Measurements from ENCODE around the gene MTMR10. TPM values are rescaled to one million over a fixed set of nuclear protein-coding genes. Genes with fewer than 3 reads are reported as not detected.

The MTMR10 gene
- total RNA-seq, 6 donors from 2014 or later: 28.6 to 48.7 (median 36.8) TPM

- ATAC-seq (ENCODE audit: low FRiP score in 2 of 2): peak in 1 of 2 donors; percentile 36
These were observed 12.8 kb upstream of the MTMR10 start for GRCh38 chr15:31004220-31004733.

GRCh38 chr15:31001702-31002101 lies 10.3 kb upstream of the MTMR10 start:
- DNase-seq (no peak), ATAC-seq (ENCODE audit: low FRiP score in 2 of 2) (no peak)
- H3K27ac ChIP-seq: no peak overlapping the region
- no peaks in the 10 kb centered on the region for H3K27me3 ChIP-seq
- H3K4me1 ChIP-seq: peaks cover 0 to 6% (median 5%) of the 10 kb centered on the region in 4 donors
- H3K9me3 ChIP-seq: no peaks in the 10 kb centered on the region
- H3K36me3 ChIP-seq: no peaks in the 10 kb centered on the region
- TF ChIP-seq EP300 (IDR thresholded peaks at IDR 0.05) (no peak), POLR2A (IDR thresholded peaks at IDR 0.05) (no peak), POLR2AphosphoS5 (IDR thresholded peaks at IDR 0.05) (no peak)
- TF ChIP-seq, protein P1, sequence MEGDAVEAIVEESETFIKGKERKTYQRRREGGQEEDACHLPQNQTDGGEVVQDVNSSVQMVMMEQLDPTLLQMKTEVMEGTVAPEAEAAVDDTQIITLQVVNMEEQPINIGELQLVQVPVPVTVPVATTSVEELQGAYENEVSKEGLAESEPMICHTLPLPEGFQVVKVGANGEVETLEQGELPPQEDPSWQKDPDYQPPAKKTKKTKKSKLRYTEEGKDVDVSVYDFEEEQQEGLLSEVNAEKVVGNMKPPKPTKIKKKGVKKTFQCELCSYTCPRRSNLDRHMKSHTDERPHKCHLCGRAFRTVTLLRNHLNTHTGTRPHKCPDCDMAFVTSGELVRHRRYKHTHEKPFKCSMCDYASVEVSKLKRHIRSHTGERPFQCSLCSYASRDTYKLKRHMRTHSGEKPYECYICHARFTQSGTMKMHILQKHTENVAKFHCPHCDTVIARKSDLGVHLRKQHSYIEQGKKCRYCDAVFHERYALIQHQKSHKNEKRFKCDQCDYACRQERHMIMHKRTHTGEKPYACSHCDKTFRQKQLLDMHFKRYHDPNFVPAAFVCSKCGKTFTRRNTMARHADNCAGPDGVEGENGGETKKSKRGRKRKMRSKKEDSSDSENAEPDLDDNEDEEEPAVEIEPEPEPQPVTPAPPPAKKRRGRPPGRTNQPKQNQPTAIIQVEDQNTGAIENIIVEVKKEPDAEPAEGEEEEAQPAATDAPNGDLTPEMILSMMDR (IDR thresholded peaks at IDR 0.05): no peak
- H3K4me3 ChIP-seq: no peak overlapping the region
- WGBS, 2 donors: 93 to 97% methylated on average over 3 of the region's 3 CpGs

More at GRCh38 chr15:31004220-31004733, 12.8 kb upstream of the MTMR10 start:
- Histone ChIP-seq H3K4me3 (no peak overlapping the region), H3K36me3 (no peaks in the 10 kb centered on the region), H3K27ac (no peak overlapping the region), H3K9me3 (no peaks in the 10 kb centered on the region), H3K27me3 (no peaks in the 10 kb centered on the region), H3K4me1 (peaks cover 0 to 6% (median 5%) of the 10 kb centered on the region in 4 donors)
- TF ChIP-seq POLR2AphosphoS5 (IDR thresholded peaks at IDR 0.05): no peak
- no peak for TF ChIP-seq EP300 (IDR thresholded peaks at IDR 0.05)
- TF ChIP-seq, protein P1 (IDR thresholded peaks at IDR 0.05): no peak
- TF ChIP-seq POLR2A (IDR thresholded peaks at IDR 0.05): no peak
- no peak for DNase-seq
- 28 to 31% methylated on average over 5 of the region's 5 CpGs for WGBS, 2 donors

GRCh38 chr15:30999729-31000128 lies 8.3 kb upstream of the MTMR10 start:
- ATAC-seq (ENCODE audit: low FRiP score in 2 of 2): no peak

DNA sequence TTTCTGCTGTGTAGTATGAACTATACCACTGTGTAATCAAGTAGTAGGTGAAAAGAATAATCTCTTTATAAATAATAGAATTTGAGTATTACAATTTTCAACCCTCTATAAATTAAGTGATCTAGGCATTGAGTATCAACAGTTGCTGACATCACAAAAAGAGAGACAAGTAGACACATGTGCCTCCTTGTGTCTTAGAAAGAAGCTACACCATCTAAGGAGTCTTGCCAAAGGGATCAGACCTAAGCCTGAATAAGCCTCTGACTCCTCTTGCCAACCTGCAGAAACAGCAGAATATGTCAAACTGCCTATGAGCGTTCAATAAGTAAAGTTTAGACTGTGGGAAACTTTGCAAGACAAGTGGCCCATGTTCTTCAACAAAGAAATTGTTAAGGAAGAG lies 5.8 kb upstream of the MTMR10 start:
- ATAC-seq (ENCODE audit: low FRiP score in 2 of 2): no peak
- WGBS, 2 donors: 100% methylated on average over 1 of the region's 1 CpG
- peaks cover 0 to 6% (median 4%) of the 10 kb centered on the region in 4 donors for H3K4me1 ChIP-seq
- no peak overlapping the region for H3K27ac ChIP-seq
- no peaks in the 10 kb centered on the region for H3K36me3 ChIP-seq
- no peaks in the 10 kb centered on the region for H3K9me3 ChIP-seq
- TF ChIP-seq, protein P1 (IDR thresholded peaks at IDR 0.05): no peak
- TF ChIP-seq POLR2AphosphoS5 (IDR thresholded peaks at IDR 0.05): no peak
- TF ChIP-seq EP300 (IDR thresholded peaks at IDR 0.05): no peak
- no peak for TF ChIP-seq POLR2A (IDR thresholded peaks at IDR 0.05)
- no peaks in the 10 kb centered on the region for H3K27me3 ChIP-seq
- H3K4me3 ChIP-seq: no peak overlapping the region
- no peak for DNase-seq

More at GRCh38 chr15:30999729-31000128, 8.3 kb upstream of the MTMR10 start:
- 84 to 92% methylated on average over 3 of the region's 3 CpGs for WGBS, 2 donors
- TF ChIP-seq, protein P1 (IDR thresholded peaks at IDR 0.05): no peak
- Histone ChIP-seq H3K27ac (no peak overlapping the region), H3K27me3 (no peaks in the 10 kb centered on the region), H3K4me1 (peaks cover 0 to 6% (median 2%) of the 10 kb centered on the region in 4 donors), H3K4me3 (no peak overlapping the region), H3K9me3 (no peaks in the 10 kb centered on the region), H3K36me3 (no peaks in the 10 kb centered on the region)
- DNase-seq: no peak

- Histone ChIP-seq H3K4me1 (peaks cover 16 to 39% (median 25%) of the 10 kb centered on the region in 4 donors), H3K9me3 (no peaks in the 10 kb centered on the region), H3K4me3 (peak overlapping the region; percentile 50 to 94 (median 74)), H3K27me3 (no peaks in the 10 kb centered on the region), H3K36me3 (peaks cover 0 to 3% (median 0%) of the 10 kb centered on the region in 4 donors), H3K27ac (peak overlapping the region; percentile 92 to 99 (median 98))
- TF ChIP-seq EP300 (IDR thresholded peaks at IDR 0.05): no peak
- TF ChIP-seq, protein P1 (IDR thresholded peaks at IDR 0.05): no peak
- no peak for TF ChIP-seq POLR2A (IDR thresholded peaks at IDR 0.05)
- no peak for TF ChIP-seq POLR2AphosphoS5 (IDR thresholded peaks at IDR 0.05)
- ATAC-seq (ENCODE audit: low FRiP score in 2 of 2): no peak
- 55 to 62% methylated on average over 7 of the region's 7 CpGs for WGBS, 2 donors
- DNase-seq: peak in 1 of 2 donors; percentile 82
These were observed 929 bp upstream of the MTMR10 start for GRCh38 chr15:30992249-30992864.
